Osteoblast (primary cell): ENCODE data around the gene MANEAL. TPM values are rescaled to one million over a fixed set of nuclear protein-coding genes. Genes with fewer than 3 reads are reported as not detected.

Experiments
- DNase-seq: peaks from one replicate; pipeline ENCODE4 v3.0.0; 2011; ENCODE audit warnings: low spot score, mixed read lengths; ENCODE audit not compliant: insufficient read length; ENCODE audit errors: missing footprints
- H2AFZ ChIP-seq: 2 replicates; pipeline ENCODE4 v1.6.0; 2011; ENCODE audit warnings: mild to moderate bottlenecking, low read length
- H3K27ac ChIP-seq: 2 replicates; pipeline ENCODE4 v1.5.1; 2011; ENCODE audit warnings: mild to moderate bottlenecking, low read depth, low read length, moderate library complexity
- H3K27me3 ChIP-seq: 2 replicates; pipeline ENCODE4 v1.6.0; 2012; ENCODE audit warnings: mild to moderate bottlenecking, control low read depth, inconsistent platforms, low read length, moderate library complexity; ENCODE audit not compliant: insufficient read depth
- H3K36me3 ChIP-seq: 2 replicates; pipeline ENCODE4 v1.5.1; 2011; ENCODE audit warnings: mild to moderate bottlenecking, low read length, control low read depth, moderate library complexity; ENCODE audit not compliant: insufficient read depth
- H3K4me1 ChIP-seq: 2 replicates; pipeline ENCODE4 v1.5.1; 2011; ENCODE audit warnings: mild to moderate bottlenecking, low read length, control low read depth, moderate library complexity; ENCODE audit not compliant: insufficient read depth
- H3K4me2 ChIP-seq: 2 replicates; pipeline ENCODE4 v1.6.0; 2011; ENCODE audit warnings: mild to moderate bottlenecking, low read length; ENCODE audit not compliant: insufficient read depth
- H3K4me3 ChIP-seq: fragments of 200-600 bp; sonication (generic); 3 replicates; pipeline ENCODE4 v1.5.1; 2012; ENCODE audit warnings: mild to moderate bottlenecking, low read length, inconsistent platforms; ENCODE audit not compliant: insufficient read depth
- H3K79me2 ChIP-seq: 2 replicates; pipeline ENCODE4 v1.6.0; 2012; ENCODE audit warnings: mild to moderate bottlenecking, low read length, control low read depth, inconsistent platforms; ENCODE audit not compliant: insufficient read depth
- H3K9me3 ChIP-seq: 2 replicates; pipeline ENCODE4 v1.5.1; 2011; ENCODE audit warnings: low read depth, low read length, control low read depth
- H4K20me1 ChIP-seq: 2 replicates; pipeline ENCODE4 v1.6.0; 2012; ENCODE audit warnings: mild to moderate bottlenecking, low read length, control low read depth; ENCODE audit not compliant: insufficient read depth
- total RNA-seq: library from RNA; depleted of rRNA; stranded (reverse); fragments of >200 nt; gene quantifications from 2 replicates; pipeline ENCODE4 v1.2.3, GENCODE V29; 2012
- TF ChIP-seq, protein P1 (sequence below): IDR thresholded peaks from 2 replicates; pipeline ENCODE4 v1.5.1; 2011; ENCODE audit warnings: mild to moderate bottlenecking, low read depth, low read length, moderate library complexity; ENCODE audit errors: extremely low read depth

MANEAL gene
- total RNA-seq, 1 donor: 0.36 TPM

DNA sequence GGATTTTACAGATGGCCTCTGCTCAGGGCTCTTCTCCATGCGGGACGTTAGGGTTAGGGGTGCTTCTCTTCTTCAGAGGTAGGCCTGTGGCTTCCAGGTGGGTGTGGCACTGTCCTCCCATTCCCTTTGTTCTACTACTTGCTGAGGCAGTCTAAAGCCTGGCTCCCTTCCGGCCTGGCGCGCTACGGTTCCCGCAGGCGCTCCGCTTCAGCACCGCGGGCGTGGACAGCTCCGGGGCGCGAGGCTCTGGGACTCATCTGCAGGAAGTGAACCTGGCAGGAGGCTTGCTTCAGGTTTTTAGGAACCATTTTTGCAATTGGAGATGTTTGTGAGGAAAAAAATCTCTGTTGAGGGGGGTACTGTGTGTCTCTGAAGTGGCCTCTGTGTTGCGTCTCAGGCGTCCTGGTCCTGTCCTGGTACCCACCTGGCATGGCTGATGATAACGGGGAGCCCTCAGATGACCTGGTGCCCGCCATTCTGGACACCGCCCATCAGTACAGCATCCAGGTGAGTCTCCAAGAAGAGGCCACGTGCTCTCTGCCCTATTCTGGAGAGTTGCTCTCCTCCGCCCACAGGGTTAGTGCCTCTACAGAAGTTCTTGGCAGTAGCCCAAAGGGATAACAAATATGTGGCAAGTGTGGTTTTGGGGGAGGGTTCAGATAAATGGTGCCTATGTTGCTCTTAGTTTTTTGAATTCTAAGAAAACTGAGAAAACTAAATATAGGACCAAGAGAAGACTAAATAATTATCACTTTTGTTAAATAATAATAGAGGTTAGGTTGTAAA is 1.9 kb downstream of the MANEAL start:
- TF ChIP-seq, protein P1, sequence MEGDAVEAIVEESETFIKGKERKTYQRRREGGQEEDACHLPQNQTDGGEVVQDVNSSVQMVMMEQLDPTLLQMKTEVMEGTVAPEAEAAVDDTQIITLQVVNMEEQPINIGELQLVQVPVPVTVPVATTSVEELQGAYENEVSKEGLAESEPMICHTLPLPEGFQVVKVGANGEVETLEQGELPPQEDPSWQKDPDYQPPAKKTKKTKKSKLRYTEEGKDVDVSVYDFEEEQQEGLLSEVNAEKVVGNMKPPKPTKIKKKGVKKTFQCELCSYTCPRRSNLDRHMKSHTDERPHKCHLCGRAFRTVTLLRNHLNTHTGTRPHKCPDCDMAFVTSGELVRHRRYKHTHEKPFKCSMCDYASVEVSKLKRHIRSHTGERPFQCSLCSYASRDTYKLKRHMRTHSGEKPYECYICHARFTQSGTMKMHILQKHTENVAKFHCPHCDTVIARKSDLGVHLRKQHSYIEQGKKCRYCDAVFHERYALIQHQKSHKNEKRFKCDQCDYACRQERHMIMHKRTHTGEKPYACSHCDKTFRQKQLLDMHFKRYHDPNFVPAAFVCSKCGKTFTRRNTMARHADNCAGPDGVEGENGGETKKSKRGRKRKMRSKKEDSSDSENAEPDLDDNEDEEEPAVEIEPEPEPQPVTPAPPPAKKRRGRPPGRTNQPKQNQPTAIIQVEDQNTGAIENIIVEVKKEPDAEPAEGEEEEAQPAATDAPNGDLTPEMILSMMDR: no peak
- Histone ChIP-seq H3K27ac (no peak overlapping the region), H4K20me1 (peaks cover 8% of the 10 kb centered on the region), H3K27me3 (peaks cover 22% of the 10 kb centered on the region), H3K9me3 (no peaks in the 10 kb centered on the region), H3K4me3 (no peak overlapping the region), H3K4me1 (no peaks in the 10 kb centered on the region), H2AFZ (no peak overlapping the region), H3K4me2 (no peak overlapping the region), H3K79me2 (no peaks in the 10 kb centered on the region), H3K36me3 (no peaks in the 10 kb centered on the region)
- DNase-seq: peak; percentile 97

GRCh38 chr1:37797750-37798345 is 4.2 kb downstream of the MANEAL start:
- H3K4me3 ChIP-seq: no peak overlapping the region
- H3K4me1 ChIP-seq: no peaks in the 10 kb centered on the region
- H4K20me1 ChIP-seq: peaks cover 10% of the 10 kb centered on the region
- peaks cover 10% of the 10 kb centered on the region for H3K27me3 ChIP-seq
- no peak overlapping the region for H3K4me2 ChIP-seq
- no peaks in the 10 kb centered on the region for H3K79me2 ChIP-seq
- TF ChIP-seq, protein P1: no peak
- H3K36me3 ChIP-seq: peaks cover 11% of the 10 kb centered on the region
- H3K27ac ChIP-seq: no peak overlapping the region
- DNase-seq: peak; percentile 94
- no peaks in the 10 kb centered on the region for H3K9me3 ChIP-seq
- H2AFZ ChIP-seq: no peak overlapping the region

- peaks cover 35% of the 10 kb centered on the region for H4K20me1 ChIP-seq
- no peak overlapping the region for H3K4me3 ChIP-seq
- H3K4me1 ChIP-seq: peaks cover 9% of the 10 kb centered on the region
- H3K4me2 ChIP-seq: no peak overlapping the region
- DNase-seq: no peak
- H3K36me3 ChIP-seq: peaks cover 53% of the 10 kb centered on the region
- no peak overlapping the region for H2AFZ ChIP-seq
- no peaks in the 10 kb centered on the region for H3K9me3 ChIP-seq
- H3K27ac ChIP-seq: no peak overlapping the region
- TF ChIP-seq, protein P1: no peak
- H3K27me3 ChIP-seq: no peaks in the 10 kb centered on the region
- peaks cover 21% of the 10 kb centered on the region for H3K79me2 ChIP-seq
These were observed 8.8 kb downstream of the MANEAL start for GRCh38 chr1:37802439-37802838.

DNA sequence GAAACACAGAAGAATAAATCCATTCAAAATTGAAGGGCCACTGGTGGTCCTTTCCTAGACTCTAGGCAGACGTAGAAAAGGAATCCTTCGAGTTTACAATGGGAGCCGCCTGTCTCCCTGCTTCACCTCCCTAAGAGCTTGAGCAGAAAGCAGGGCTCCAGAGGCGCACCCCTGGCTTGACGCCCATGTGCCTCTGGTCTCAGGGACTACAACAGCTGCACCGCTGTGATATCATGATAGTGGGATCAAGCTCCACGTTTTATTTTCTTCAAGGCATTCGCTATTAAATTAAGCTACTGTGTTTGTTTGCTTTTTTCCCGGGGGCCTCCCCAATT is 13.5 kb downstream of the MANEAL start:
- Histone ChIP-seq H3K27me3 (no peaks in the 10 kb centered on the region), H3K9me3 (no peaks in the 10 kb centered on the region), H4K20me1 (peaks cover 48% of the 10 kb centered on the region), H2AFZ (peak overlapping the region; percentile 64), H3K4me2 (peak overlapping the region; percentile 89), H3K4me3 (peak overlapping the region; percentile 92), H3K79me2 (peaks cover 42% of the 10 kb centered on the region), H3K27ac (peak overlapping the region; percentile 66), H3K36me3 (peaks cover 54% of the 10 kb centered on the region), H3K4me1 (peaks cover 29% of the 10 kb centered on the region)
- TF ChIP-seq, protein P1: no peak
- DNase-seq: peak; percentile 89
